Ovary (tissue), 3 donors: Measurements from ENCODE around the gene CR1L.
"Not testable (repeated sequence)": the region's sequence is repeated elsewhere in the genome, so short reads cannot be mapped to it uniquely, and the experiment has no call there.

Experiments
- CTCF ChIP-seq, 3 donors: fragments of 450-650 bp in 2 of 3; fragments of 200-600 bp in 1 of 3; IDR thresholded peaks; one replicate each; pipeline versions ENCODE4 v1.5.1 to v1.8.0; 2016 to 2022; ENCODE audit warnings: antibody characterized with exemption in 3 of 3, mild to moderate bottlenecking in 1 of 3
- POLR2A ChIP-seq: fragments of 450-650 bp; IDR thresholded peaks from one replicate; pipeline ENCODE4 v1.6.1; 2017; ENCODE audit warnings: antibody characterized with exemption, mild to moderate bottlenecking, moderate library complexity
- donor health status: DM: no; HTN: no; CAD: no.

DNA sequence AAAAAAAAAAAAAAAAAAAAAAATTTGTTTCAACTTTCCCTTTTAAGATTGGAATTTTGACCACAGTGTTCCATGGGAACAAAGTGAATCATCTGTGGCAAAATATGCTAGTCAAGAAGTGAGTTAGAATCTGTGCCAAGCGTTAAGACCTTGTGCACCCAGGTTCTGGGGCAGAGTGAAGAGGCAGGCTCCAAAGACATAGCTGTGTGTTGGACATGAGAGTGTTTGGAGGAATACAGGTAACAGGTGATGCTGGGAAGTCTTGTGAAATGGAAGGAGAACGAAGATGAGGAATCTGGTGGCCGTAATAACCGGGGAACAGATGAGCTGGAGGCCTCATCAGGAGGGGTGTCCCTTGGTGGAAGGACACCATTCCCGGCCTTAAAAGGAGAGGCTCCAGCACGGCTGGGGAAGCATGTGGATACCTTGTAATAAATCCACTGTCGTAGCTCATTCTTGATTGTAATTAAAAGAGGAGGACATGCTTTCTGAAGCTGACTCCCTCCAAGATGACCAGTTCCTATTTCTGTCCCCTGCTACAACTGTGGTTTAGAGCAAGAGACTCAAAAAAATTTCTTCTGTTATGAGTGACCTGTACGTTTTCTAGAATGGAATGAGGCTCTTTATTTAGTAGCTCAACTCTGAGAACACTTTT, 92.7 kb downstream of the CR1L start:
- not testable (repeated sequence) for TF ChIP-seq CTCF (IDR thresholded peaks at IDR 0.05); POLR2A
